ENCODE data around the gene TRIM60. TPM values are rescaled to one million over a fixed set of nuclear protein-coding genes. Genes with fewer than 3 reads are reported as not detected.

TRIM60 gene
- polyA plus RNA-seq, 2 of the 4 experiments (the other 2 are of a cell fraction) = not detected

- Histone ChIP-seq H3K9me3 (no peaks in the 10 kb centered on the region), H3K27ac (no peak overlapping the region), H3K4me1 (no peaks in the 10 kb centered on the region), H3K4me2 (no peak overlapping the region), H3K4me3 (no peak overlapping the region)
- ChIA-PET CTCF (no interaction called here), POLR2A (no interaction called here)
- DNase-seq (ENCODE audit: low read depth in 1 of 2, low spot score in 1 of 2) = no peak
- ATAC-seq = no peak
- WGBS (ENCODE audit: missing lambda C conversion rate) = 41% methylated on average over 8 of the region's 8 CpGs
- no peak for TF ChIP-seq EP300 (IDR thresholded peaks at IDR 0.05)
- TF ChIP-seq EHMT2 (IDR thresholded peaks at IDR 0.05; ENCODE audit: low read depth) = no peak
- TF ChIP-seq RARB (CRISPR knock-in tag; IDR thresholded peaks at IDR 0.05) = no peak
- TF ChIP-seq BCL3 (IDR thresholded peaks at IDR 0.05) = no peak
- TF ChIP-seq FOSB (CRISPR knock-in tag; IDR thresholded peaks at IDR 0.05) = no peak
- TF ChIP-seq NR3C1 (IDR thresholded peaks at IDR 0.05) = no peak
- TF ChIP-seq HDAC2 (IDR thresholded peaks at IDR 0.05) = no peak
- TF ChIP-seq, protein P1, sequence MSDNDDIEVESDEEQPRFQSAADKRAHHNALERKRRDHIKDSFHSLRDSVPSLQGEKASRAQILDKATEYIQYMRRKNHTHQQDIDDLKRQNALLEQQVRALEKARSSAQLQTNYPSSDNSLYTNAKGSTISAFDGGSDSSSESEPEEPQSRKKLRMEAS (IDR thresholded peaks at IDR 0.05) = no peak
- no peak for TF ChIP-seq ZC3H11A (IDR thresholded peaks at IDR 0.05)
- TF ChIP-seq EHF (CRISPR knock-in tag; IDR thresholded peaks at IDR 0.05) = no peak
- no peak for TF ChIP-seq TFCP2L1 (CRISPR knock-in tag; IDR thresholded peaks at IDR 0.05)
- no peak for FAIRE-seq
These were observed 20.8 kb upstream of the TRIM60 start for GRCh38 chr4:165010991-165011390.

DNA sequence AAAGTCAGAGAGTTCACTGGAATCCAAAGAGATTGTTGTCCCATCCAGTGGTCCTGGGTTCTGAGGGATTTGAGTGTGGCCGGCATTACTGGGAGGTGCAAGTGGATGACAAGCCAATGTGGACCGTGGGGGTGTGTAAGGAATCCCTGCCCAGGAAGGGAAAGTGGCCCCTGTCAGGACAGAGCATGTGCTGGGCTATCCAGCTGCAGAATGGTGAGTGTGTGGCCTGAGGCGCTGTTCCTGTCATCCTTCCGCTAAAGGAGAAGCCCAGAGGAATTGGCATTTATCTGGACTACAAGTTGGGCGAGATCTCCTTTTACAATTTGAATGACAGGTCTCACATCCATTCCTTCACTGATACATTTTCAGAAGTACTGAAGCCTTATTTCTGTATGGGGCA, 20.4 kb upstream of the TRIM60 start:
- no peak for DNase-seq (ENCODE audit: low read depth in 1 of 2, low spot score in 1 of 2)
- no peak overlapping the region for H3K4me3 ChIP-seq
- POLR2A ChIA-PET = no interaction called here
- no peak overlapping the region for H3K4me2 ChIP-seq
- H3K9me3 ChIP-seq = no peaks in the 10 kb centered on the region
- H3K4me1 ChIP-seq = no peaks in the 10 kb centered on the region
- no peak overlapping the region for H3K27ac ChIP-seq
- FAIRE-seq = no peak
- ATAC-seq = no peak
- TF ChIP-seq RNF2 (IDR thresholded peaks at IDR 0.05; ENCODE audit: borderline replicate concordance, low read depth) = no peak
- TF ChIP-seq NR3C1 (IDR thresholded peaks at IDR 0.05) = no peak
- TF ChIP-seq HOXB5 (CRISPR knock-in tag; IDR thresholded peaks at IDR 0.05) = no peak
- no peak for TF ChIP-seq TP53 (CRISPR knock-in tag; IDR thresholded peaks at IDR 0.05)
- no peak for TF ChIP-seq FOSL2 (IDR thresholded peaks at IDR 0.05)
- no peak for TF ChIP-seq FOSL2 (CRISPR knock-in tag; IDR thresholded peaks at IDR 0.05)
- no peak for TF ChIP-seq KDM5A (IDR thresholded peaks at IDR 0.05)
- no peak for TF ChIP-seq FOSB (CRISPR knock-in tag; IDR thresholded peaks at IDR 0.05)
- 49% methylated on average over 5 of the region's 5 CpGs for WGBS (ENCODE audit: missing lambda C conversion rate)
- CTCF ChIA-PET = no interaction called here

DNA sequence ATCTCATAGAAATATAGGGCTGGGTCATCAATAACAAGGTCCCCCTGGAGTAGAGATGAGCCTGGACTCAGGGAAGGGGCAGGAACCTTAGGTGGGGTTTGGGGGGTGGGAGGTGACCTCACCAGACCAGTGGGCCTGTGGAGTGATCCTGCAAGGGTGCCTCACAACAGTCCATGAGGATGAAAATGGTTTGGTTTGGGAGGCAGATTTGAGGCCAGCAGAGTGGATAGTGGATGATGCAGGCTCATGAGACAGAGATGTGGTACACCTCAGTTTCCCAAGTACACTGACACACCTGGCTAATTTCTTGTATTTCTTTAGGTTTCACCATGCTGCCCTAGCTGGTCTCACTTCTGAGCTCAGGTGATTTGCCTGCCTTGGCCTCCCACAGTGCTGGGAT, 18.1 kb upstream of the TRIM60 start:
- TF ChIP-seq MAFK (IDR thresholded peaks at IDR 0.05; ENCODE audit: partially characterized antibody) = no peak
- TF ChIP-seq BCL3 (IDR thresholded peaks at IDR 0.05) = no peak
- TF ChIP-seq POLR2A (IDR thresholded peaks at IDR 0.05; ENCODE audit: low read length) = no peak
- no peak for TF ChIP-seq CBX2 (IDR thresholded peaks at IDR 0.05; ENCODE audit: borderline replicate concordance, low read depth)
- TF ChIP-seq SMC3 (IDR thresholded peaks at IDR 0.05) = no peak
- TF ChIP-seq ATOH8 (CRISPR knock-in tag; IDR thresholded peaks at IDR 0.05; ENCODE audit: low read depth) = no peak
- no peak for TF ChIP-seq RAD21 (conservative IDR thresholded peaks at IDR 0.05 in 1 of 2, IDR thresholded peaks at IDR 0.05 in 1 of 2)
- TF ChIP-seq KDM5A (IDR thresholded peaks at IDR 0.05) = no peak
- TF ChIP-seq CEBPB (IDR thresholded peaks at IDR 0.05) = no peak
- TF ChIP-seq EHF (CRISPR knock-in tag; IDR thresholded peaks at IDR 0.05) = no peak
- TF ChIP-seq, protein P2, sequence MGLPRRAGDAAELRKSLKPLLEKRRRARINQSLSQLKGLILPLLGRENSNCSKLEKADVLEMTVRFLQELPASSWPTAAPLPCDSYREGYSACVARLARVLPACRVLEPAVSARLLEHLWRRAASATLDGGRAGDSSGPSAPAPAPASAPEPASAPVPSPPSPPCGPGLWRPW (IDR thresholded peaks at IDR 0.05) = no peak
- TF ChIP-seq FOSL2 (IDR thresholded peaks at IDR 0.05) = no peak
- no peak for TF ChIP-seq FOSL2 (CRISPR knock-in tag; IDR thresholded peaks at IDR 0.05)
- TF ChIP-seq USF2 (IDR thresholded peaks at IDR 0.05) = no peak
- TF ChIP-seq NR3C1 (IDR thresholded peaks at IDR 0.05) = no peak
- TF ChIP-seq CBX8 (IDR thresholded peaks at IDR 0.05) = no peak
- no peak for TF ChIP-seq JUNB (IDR thresholded peaks at IDR 0.05)
- TF ChIP-seq JUN (IDR thresholded peaks at IDR 0.05) = no peak
- no peak for TF ChIP-seq ZNF302 (CRISPR knock-in tag; IDR thresholded peaks at IDR 0.05)
- TF ChIP-seq HOXB13 (CRISPR knock-in tag; IDR thresholded peaks at IDR 0.05; ENCODE audit: low read depth) = no peak
- no peak for TF ChIP-seq RCOR1 (IDR thresholded peaks at IDR 0.05; ENCODE audit: low read depth, low read length)
- Histone ChIP-seq H3K27ac (no peak overlapping the region), H3K4me3 (no peak overlapping the region), H3K9me3 (no peaks in the 10 kb centered on the region), H3K4me1 (no peaks in the 10 kb centered on the region), H3K4me2 (no peak overlapping the region)
- DNase-seq (ENCODE audit: low read depth in 1 of 2, low spot score in 1 of 2) (no peak), ATAC-seq (no peak), FAIRE-seq (no peak)
- CTCF ChIA-PET = interaction anchor here (0.8 kb wide), 1 partner anchor 235 kb away, joined by 3 read pairs; no protein-coding TSS in a partner anchor
- POLR2A ChIA-PET = no interaction called here

Data from A549 (cell line).